ENCODE measurements around the gene PRSS22.

GRCh38 chr16:2858245-2859025, 465 bp upstream of the PRSS22 start:
- peak; percentile 23 to 81 for TF ChIP-seq POLR2A (IDR thresholded peaks at IDR 0.05)
- TF ChIP-seq CTCF (IDR thresholded peaks at IDR 0.05) = peak in 4 of 6 experiments; percentile 15 to 49 (median 27)

All from thyroid gland (tissue), 4 donors.